Tibial nerve (tissue), 4 donors: ENCODE data around the gene CCDC13.

ENCODE experiments used
- EP300 ChIP-seq, 2 donors: sonication (generic); formaldehyde crosslinking; IDR thresholded peaks; one replicate each; pipeline ENCODE4 v1.6.1; 2017; ENCODE audit warnings: antibody characterized with exemption in 2 of 2, mild to moderate bottlenecking in 1 of 2
- POLR2A ChIP-seq, 2 donors: fragments of 450-650 bp; IDR thresholded peaks; one replicate each; pipeline ENCODE4 v1.6.1; 2017; ENCODE audit warnings: antibody characterized with exemption in 2 of 2, mild to moderate bottlenecking in 2 of 2, moderate library complexity in 2 of 2
- TF ChIP-seq, protein P1 (sequence below), 5 experiments: fragments of 200-600 bp in 3 of 5; fragments of 450-650 bp in 2 of 5; sonication (generic) in 3 of 5; IDR thresholded peaks; one replicate each; pipeline ENCODE4 v1.5.1; 2016 to 2019; ENCODE audit warnings: antibody characterized with exemption in 5 of 5, mild to moderate bottlenecking in 3 of 5, moderate library complexity in 2 of 5

GRCh38 chr3:42752961-42753360, 20.1 kb downstream of the CCDC13 start:
- TF ChIP-seq, protein P1, sequence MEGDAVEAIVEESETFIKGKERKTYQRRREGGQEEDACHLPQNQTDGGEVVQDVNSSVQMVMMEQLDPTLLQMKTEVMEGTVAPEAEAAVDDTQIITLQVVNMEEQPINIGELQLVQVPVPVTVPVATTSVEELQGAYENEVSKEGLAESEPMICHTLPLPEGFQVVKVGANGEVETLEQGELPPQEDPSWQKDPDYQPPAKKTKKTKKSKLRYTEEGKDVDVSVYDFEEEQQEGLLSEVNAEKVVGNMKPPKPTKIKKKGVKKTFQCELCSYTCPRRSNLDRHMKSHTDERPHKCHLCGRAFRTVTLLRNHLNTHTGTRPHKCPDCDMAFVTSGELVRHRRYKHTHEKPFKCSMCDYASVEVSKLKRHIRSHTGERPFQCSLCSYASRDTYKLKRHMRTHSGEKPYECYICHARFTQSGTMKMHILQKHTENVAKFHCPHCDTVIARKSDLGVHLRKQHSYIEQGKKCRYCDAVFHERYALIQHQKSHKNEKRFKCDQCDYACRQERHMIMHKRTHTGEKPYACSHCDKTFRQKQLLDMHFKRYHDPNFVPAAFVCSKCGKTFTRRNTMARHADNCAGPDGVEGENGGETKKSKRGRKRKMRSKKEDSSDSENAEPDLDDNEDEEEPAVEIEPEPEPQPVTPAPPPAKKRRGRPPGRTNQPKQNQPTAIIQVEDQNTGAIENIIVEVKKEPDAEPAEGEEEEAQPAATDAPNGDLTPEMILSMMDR (IDR thresholded peaks at IDR 0.05) = no peak
- TF ChIP-seq POLR2A (IDR thresholded peaks at IDR 0.05) (no peak), EP300 (IDR thresholded peaks at IDR 0.05) (no peak)
